Panc1 (cell line): ENCODE measurements around the gene CDHR5.

ENCODE experiments used
- POLR2AphosphoS5 ChIP-seq: IDR thresholded peaks from 2 replicates; pipeline ENCODE4 v1.6.1; 2012; ENCODE audit warnings: mild to moderate bottlenecking, low read depth, low read length, moderate library complexity
- SIN3A ChIP-seq: IDR thresholded peaks from 2 replicates; pipeline ENCODE4 v1.6.1; 2012; ENCODE audit warnings: low read depth, mild to moderate bottlenecking, low read length, moderate library complexity, borderline replicate concordance; ENCODE audit not compliant: insufficient read depth
- TCF7L2 ChIP-seq: IDR thresholded peaks from 2 replicates; pipeline ENCODE4 v1.6.1; 2011; ENCODE audit warnings: mild to moderate bottlenecking, low read depth, low read length, inconsistent platforms
- TF ChIP-seq, protein P1 (sequence below): fragments of 450-650 bp; IDR thresholded peaks from 2 replicates; pipeline ENCODE4 v1.5.1; 2017; ENCODE audit warnings: mild to moderate bottlenecking
- TF ChIP-seq, protein P2 (sequence below), 2 experiments: IDR thresholded peaks; 2 replicates each; pipeline ENCODE4 v1.6.1; 2011 to 2012; ENCODE audit warnings: low read depth in 2 of 2, control low read depth in 1 of 2, low read length in 1 of 2, mild to moderate bottlenecking in 1 of 2, moderate library complexity in 1 of 2; ENCODE audit not compliant: insufficient read depth in 1 of 2

DNA sequence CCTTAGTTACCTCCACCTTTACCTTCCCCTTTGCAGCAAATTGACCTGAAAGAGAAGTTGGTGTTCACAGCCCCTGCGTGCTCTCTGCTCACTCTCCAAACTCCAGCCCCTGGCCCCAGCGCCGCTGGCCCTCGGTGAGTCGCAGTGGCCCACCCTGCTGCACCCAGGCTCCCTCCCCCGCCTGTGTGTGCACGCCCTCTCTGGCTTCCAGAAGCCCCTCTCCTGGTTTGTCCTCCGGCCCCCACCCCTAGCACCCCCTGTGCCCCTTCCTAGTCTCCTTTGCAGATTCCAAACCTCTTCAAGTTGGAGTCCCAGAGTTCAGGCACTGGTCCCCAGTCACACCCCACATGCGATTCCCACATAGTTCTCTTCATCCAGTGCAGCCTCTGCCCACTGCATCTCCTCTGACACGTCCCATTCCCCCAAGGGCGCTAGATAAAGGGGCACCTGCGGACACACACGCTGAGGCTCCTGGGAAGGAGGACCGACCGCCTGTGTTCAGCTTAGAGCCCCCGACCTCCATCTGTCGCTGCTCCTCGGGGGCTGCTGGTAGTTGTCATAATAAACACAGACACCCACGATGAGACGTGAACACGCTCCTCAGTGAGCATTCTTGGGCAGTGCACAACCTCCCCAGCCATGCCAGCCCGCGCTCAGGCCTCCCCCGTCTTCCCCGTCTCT is 50.0 kb downstream of the CDHR5 start:
- TF ChIP-seq, protein P1, sequence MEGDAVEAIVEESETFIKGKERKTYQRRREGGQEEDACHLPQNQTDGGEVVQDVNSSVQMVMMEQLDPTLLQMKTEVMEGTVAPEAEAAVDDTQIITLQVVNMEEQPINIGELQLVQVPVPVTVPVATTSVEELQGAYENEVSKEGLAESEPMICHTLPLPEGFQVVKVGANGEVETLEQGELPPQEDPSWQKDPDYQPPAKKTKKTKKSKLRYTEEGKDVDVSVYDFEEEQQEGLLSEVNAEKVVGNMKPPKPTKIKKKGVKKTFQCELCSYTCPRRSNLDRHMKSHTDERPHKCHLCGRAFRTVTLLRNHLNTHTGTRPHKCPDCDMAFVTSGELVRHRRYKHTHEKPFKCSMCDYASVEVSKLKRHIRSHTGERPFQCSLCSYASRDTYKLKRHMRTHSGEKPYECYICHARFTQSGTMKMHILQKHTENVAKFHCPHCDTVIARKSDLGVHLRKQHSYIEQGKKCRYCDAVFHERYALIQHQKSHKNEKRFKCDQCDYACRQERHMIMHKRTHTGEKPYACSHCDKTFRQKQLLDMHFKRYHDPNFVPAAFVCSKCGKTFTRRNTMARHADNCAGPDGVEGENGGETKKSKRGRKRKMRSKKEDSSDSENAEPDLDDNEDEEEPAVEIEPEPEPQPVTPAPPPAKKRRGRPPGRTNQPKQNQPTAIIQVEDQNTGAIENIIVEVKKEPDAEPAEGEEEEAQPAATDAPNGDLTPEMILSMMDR: no peak
- TF ChIP-seq POLR2AphosphoS5: no peak
- TF ChIP-seq SIN3A: 0 out of 2 replicates have a peak, but pooled peaks have one; percentile 12
- TF ChIP-seq, protein P2, sequence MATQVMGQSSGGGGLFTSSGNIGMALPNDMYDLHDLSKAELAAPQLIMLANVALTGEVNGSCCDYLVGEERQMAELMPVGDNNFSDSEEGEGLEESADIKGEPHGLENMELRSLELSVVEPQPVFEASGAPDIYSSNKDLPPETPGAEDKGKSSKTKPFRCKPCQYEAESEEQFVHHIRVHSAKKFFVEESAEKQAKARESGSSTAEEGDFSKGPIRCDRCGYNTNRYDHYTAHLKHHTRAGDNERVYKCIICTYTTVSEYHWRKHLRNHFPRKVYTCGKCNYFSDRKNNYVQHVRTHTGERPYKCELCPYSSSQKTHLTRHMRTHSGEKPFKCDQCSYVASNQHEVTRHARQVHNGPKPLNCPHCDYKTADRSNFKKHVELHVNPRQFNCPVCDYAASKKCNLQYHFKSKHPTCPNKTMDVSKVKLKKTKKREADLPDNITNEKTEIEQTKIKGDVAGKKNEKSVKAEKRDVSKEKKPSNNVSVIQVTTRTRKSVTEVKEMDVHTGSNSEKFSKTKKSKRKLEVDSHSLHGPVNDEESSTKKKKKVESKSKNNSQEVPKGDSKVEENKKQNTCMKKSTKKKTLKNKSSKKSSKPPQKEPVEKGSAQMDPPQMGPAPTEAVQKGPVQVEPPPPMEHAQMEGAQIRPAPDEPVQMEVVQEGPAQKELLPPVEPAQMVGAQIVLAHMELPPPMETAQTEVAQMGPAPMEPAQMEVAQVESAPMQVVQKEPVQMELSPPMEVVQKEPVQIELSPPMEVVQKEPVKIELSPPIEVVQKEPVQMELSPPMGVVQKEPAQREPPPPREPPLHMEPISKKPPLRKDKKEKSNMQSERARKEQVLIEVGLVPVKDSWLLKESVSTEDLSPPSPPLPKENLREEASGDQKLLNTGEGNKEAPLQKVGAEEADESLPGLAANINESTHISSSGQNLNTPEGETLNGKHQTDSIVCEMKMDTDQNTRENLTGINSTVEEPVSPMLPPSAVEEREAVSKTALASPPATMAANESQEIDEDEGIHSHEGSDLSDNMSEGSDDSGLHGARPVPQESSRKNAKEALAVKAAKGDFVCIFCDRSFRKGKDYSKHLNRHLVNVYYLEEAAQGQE (IDR thresholded peaks at IDR 0.05; ENCODE audit: insufficient read depth in 1 of 2, low read depth in 2 of 2, low read length in 1 of 2): no peak
- no peak for TF ChIP-seq TCF7L2
